ENCODE results near the gene PON3. TPM values are rescaled to one million over a fixed set of nuclear protein-coding genes. Genes with fewer than 3 reads are reported as not detected.

The PON3 gene
- total and polyA plus RNA-seq, 3 experiments from 2014 or later, result not detected

- no peak for DNase-seq
- Mint-ChIP-seq H3K27ac (no peak overlapping the region), H3K4me3 (no peak overlapping the region), H3K9me3 (no peaks in the 10 kb centered on the region), H3K27me3 (peaks cover 5 to 12% of the 10 kb centered on the region in 2 donors), H3K4me1 (no peaks in the 10 kb centered on the region), H3K36me3 (no peaks in the 10 kb centered on the region)
- Histone ChIP-seq H3K9me3 (ENCODE audit: low read length) (no peaks in the 10 kb centered on the region), H3K27me3 (ENCODE audit: insufficient read depth, low read length, poor library complexity, severe bottlenecking) (no peaks in the 10 kb centered on the region), H3K4me3 (ENCODE audit: low read length) (no peak overlapping the region), H3K4me1 (ENCODE audit: insufficient read depth, low read length) (no peaks in the 10 kb centered on the region), H3K36me3 (ENCODE audit: insufficient read depth, low read length) (no peaks in the 10 kb centered on the region), H3K27ac (ENCODE audit: low read depth, low read length) (no peak overlapping the region)
- ChIA-PET CTCF (no interaction called here), POLR2A (no interaction called here)
Observed at GRCh38 chr7:95318501-95319100, 77.6 kb downstream of the PON3 start.

- Mint-ChIP-seq H3K4me1 (no peaks in the 10 kb centered on the region), H3K27me3 (peaks cover 6 to 14% of the 10 kb centered on the region in 2 donors), H3K9me3 (no peaks in the 10 kb centered on the region), H3K27ac (no peak overlapping the region), H3K36me3 (no peaks in the 10 kb centered on the region), H3K4me3 (no peak overlapping the region)
- Histone ChIP-seq H3K4me1 (ENCODE audit: insufficient read depth, low read length) (no peaks in the 10 kb centered on the region), H3K27me3 (ENCODE audit: insufficient read depth, low read length, poor library complexity, severe bottlenecking) (no peaks in the 10 kb centered on the region), H3K27ac (ENCODE audit: low read depth, low read length) (no peak overlapping the region), H3K4me3 (ENCODE audit: low read length) (no peak overlapping the region), H3K36me3 (ENCODE audit: insufficient read depth, low read length) (no peaks in the 10 kb centered on the region), H3K9me3 (ENCODE audit: low read length) (no peaks in the 10 kb centered on the region)
- ChIA-PET CTCF (no interaction called here), POLR2A (no interaction called here)
- no peak for DNase-seq
Observed at GRCh38 chr7:95317966-95318365, 78.2 kb downstream of the PON3 start.

DNA sequence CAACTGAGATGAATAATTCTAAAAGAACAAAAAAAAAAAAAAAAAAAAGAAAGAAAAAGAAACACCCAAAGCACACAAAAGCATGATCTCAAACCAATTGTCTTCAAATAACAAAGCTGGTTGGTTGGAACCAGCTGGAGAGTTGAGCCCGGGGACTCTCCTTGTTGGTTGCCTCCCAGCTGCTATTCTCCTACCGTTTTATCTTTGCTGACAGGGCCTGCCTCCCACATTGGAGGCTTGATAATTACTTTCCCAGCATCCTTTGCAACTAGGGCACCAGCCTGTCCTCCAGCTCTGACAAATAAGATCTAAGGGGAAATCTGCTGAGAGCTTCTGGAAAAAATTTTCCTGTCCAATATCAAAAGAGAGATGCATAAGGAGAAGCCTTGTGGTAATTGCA, 78.6 kb downstream of the PON3 start:
- Mint-ChIP-seq H3K36me3 (no peaks in the 10 kb centered on the region), H3K27me3 (peaks cover 6 to 18% of the 10 kb centered on the region in 2 donors)
- no peak overlapping the region for H3K27ac ChIP-seq (ENCODE audit: low read depth, low read length)

DNA sequence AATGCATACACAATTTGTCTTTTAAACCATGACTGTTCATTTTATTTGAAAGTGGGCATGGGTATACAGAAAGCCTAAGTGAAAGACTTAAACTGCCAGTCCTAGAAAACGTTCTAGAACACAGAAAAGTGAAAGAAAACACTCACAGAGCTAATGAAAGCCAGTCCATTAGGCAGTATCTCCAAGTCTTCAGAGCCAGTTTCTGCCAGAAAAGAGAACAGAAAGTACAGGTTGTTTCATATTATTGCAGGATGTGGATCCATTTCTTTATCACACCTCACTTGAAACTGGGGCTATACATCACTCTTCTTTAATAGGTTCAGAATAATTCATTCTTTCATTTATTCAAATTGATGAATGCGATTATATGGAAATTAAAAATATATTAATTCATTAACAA, 79.6 kb downstream of the PON3 start:
- H3K4me3 ChIP-seq (ENCODE audit: low read length), result no peak overlapping the region
- no peaks in the 10 kb centered on the region for H3K9me3 Mint-ChIP-seq

More for the DNA sequence above, 78.6 kb downstream of the PON3 start:
- no peak overlapping the region for H3K4me3 ChIP-seq (ENCODE audit: low read length)
- H3K27me3 ChIP-seq (ENCODE audit: insufficient read depth, low read length, poor library complexity, severe bottlenecking), result no peaks in the 10 kb centered on the region
- no peaks in the 10 kb centered on the region for H3K36me3 ChIP-seq (ENCODE audit: insufficient read depth, low read length)
- Mint-ChIP-seq H3K27ac (no peak overlapping the region), H3K4me1 (no peaks in the 10 kb centered on the region), H3K9me3 (no peaks in the 10 kb centered on the region), H3K4me3 (no peak overlapping the region)
- ChIA-PET POLR2A (no interaction called here), CTCF (no interaction called here)
- H3K4me1 ChIP-seq (ENCODE audit: insufficient read depth, low read length), result no peaks in the 10 kb centered on the region
- H3K9me3 ChIP-seq (ENCODE audit: low read length), result no peaks in the 10 kb centered on the region
- DNase-seq, result no peak

GRCh38 chr7:95312561-95312960, 83.6 kb downstream of the PON3 start:
- Mint-ChIP-seq H3K27me3 (peaks cover 9 to 38% of the 10 kb centered on the region in 2 donors), H3K9me3 (no peaks in the 10 kb centered on the region), H3K27ac (no peak overlapping the region), H3K4me3 (no peak overlapping the region), H3K36me3 (no peaks in the 10 kb centered on the region), H3K4me1 (no peaks in the 10 kb centered on the region)
- Histone ChIP-seq H3K9me3 (ENCODE audit: low read length) (no peaks in the 10 kb centered on the region), H3K4me1 (ENCODE audit: insufficient read depth, low read length) (no peaks in the 10 kb centered on the region), H3K36me3 (ENCODE audit: insufficient read depth, low read length) (no peaks in the 10 kb centered on the region), H3K27ac (ENCODE audit: low read depth, low read length) (no peak overlapping the region), H3K27me3 (ENCODE audit: insufficient read depth, low read length, poor library complexity, severe bottlenecking) (no peaks in the 10 kb centered on the region), H3K4me3 (ENCODE audit: low read length) (no peak overlapping the region)
- ChIA-PET POLR2A (no interaction called here), CTCF (interaction anchor here (1.0 kb wide), 1 partner anchor 9 kb away, joined by 3 read pairs; no protein-coding TSS in a partner anchor)
- no peak for DNase-seq

More for the DNA sequence above, 79.6 kb downstream of the PON3 start:
- H3K27me3 Mint-ChIP-seq, result peaks cover 6 to 25% of the 10 kb centered on the region in 2 donors
- no peak overlapping the region for H3K27ac Mint-ChIP-seq
- H3K4me3 Mint-ChIP-seq, result no peak overlapping the region
- Histone ChIP-seq H3K36me3 (ENCODE audit: insufficient read depth, low read length) (no peaks in the 10 kb centered on the region), H3K27ac (ENCODE audit: low read depth, low read length) (no peak overlapping the region), H3K4me1 (ENCODE audit: insufficient read depth, low read length) (no peaks in the 10 kb centered on the region), H3K9me3 (ENCODE audit: low read length) (no peaks in the 10 kb centered on the region), H3K27me3 (ENCODE audit: insufficient read depth, low read length, poor library complexity, severe bottlenecking) (no peaks in the 10 kb centered on the region)
- H3K4me1 Mint-ChIP-seq, result no peaks in the 10 kb centered on the region
- CTCF ChIA-PET, result no interaction called here
- H3K36me3 Mint-ChIP-seq, result no peaks in the 10 kb centered on the region
- POLR2A ChIA-PET, result no interaction called here
- DNase-seq, result no peak

- Histone ChIP-seq H3K36me3 (ENCODE audit: insufficient read depth, low read length) (no peaks in the 10 kb centered on the region), H3K4me1 (ENCODE audit: insufficient read depth, low read length) (no peaks in the 10 kb centered on the region), H3K9me3 (ENCODE audit: low read length) (no peaks in the 10 kb centered on the region), H3K27ac (ENCODE audit: low read depth, low read length) (no peak overlapping the region), H3K27me3 (ENCODE audit: insufficient read depth, low read length, poor library complexity, severe bottlenecking) (no peaks in the 10 kb centered on the region), H3K4me3 (ENCODE audit: low read length) (no peak overlapping the region)
- CTCF ChIA-PET, result interaction anchor here (1.0 kb wide), 1 partner anchor 11 kb away, joined by 3 read pairs; no protein-coding TSS in a partner anchor
- no peak for DNase-seq
- Mint-ChIP-seq H3K27ac (no peak overlapping the region), H3K36me3 (no peaks in the 10 kb centered on the region), H3K27me3 (peaks cover 9 to 41% of the 10 kb centered on the region in 2 donors), H3K9me3 (no peaks in the 10 kb centered on the region), H3K4me1 (no peaks in the 10 kb centered on the region), H3K4me3 (no peak overlapping the region)
- POLR2A ChIA-PET, result no interaction called here
Observed at GRCh38 chr7:95311389-95311788, 84.8 kb downstream of the PON3 start.

DNA sequence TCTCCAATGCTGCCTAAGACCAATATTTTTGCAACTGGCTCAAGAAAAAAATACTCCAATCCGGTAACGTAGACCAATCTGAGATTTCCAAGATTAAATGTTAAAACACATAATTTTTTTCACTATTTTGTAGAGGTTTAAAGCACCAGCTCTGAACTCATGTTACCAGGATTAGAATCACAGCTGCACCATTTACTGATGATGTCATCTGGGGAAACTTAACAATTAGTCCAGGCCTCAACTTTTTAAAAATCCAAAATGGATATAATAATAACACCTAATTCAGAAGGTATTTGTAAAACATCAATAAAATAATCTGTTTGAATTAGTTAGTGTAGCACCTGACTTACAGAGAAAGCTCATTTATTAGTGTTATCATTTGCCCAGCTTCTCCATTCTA, 86.2 kb downstream of the PON3 start:
- H3K4me1 Mint-ChIP-seq, result no peaks in the 10 kb centered on the region
- H3K36me3 Mint-ChIP-seq, result no peaks in the 10 kb centered on the region
- ChIA-PET POLR2A (no interaction called here), CTCF (interaction anchor here (0.8 kb wide), 1 partner anchor 14 kb away, joined by 3 read pairs; no protein-coding TSS in a partner anchor)
- H3K9me3 Mint-ChIP-seq, result no peaks in the 10 kb centered on the region
- H3K36me3 ChIP-seq (ENCODE audit: insufficient read depth, low read length), result no peaks in the 10 kb centered on the region
- H3K4me3 Mint-ChIP-seq, result no peak overlapping the region
- no peak overlapping the region for H3K27ac ChIP-seq (ENCODE audit: low read depth, low read length)
- no peaks in the 10 kb centered on the region for H3K27me3 ChIP-seq (ENCODE audit: insufficient read depth, low read length, poor library complexity, severe bottlenecking)
- H3K9me3 ChIP-seq (ENCODE audit: low read length), result no peaks in the 10 kb centered on the region
- no peak overlapping the region for H3K27ac Mint-ChIP-seq
- DNase-seq, result no peak
- no peaks in the 10 kb centered on the region for H3K4me1 ChIP-seq (ENCODE audit: insufficient read depth, low read length)
- no peak overlapping the region for H3K4me3 ChIP-seq (ENCODE audit: low read length)
- H3K27me3 Mint-ChIP-seq, result peaks cover 11 to 40% of the 10 kb centered on the region in 2 donors
